Measurements from ENCODE around the gene RANBP3. TPM values are rescaled to one million over a fixed set of nuclear protein-coding genes. Genes with fewer than 3 reads are reported as not detected.

RANBP3 gene
- total RNA-seq, 2 donors from 2014 or later = 52.1 to 62.7 TPM

DNA sequence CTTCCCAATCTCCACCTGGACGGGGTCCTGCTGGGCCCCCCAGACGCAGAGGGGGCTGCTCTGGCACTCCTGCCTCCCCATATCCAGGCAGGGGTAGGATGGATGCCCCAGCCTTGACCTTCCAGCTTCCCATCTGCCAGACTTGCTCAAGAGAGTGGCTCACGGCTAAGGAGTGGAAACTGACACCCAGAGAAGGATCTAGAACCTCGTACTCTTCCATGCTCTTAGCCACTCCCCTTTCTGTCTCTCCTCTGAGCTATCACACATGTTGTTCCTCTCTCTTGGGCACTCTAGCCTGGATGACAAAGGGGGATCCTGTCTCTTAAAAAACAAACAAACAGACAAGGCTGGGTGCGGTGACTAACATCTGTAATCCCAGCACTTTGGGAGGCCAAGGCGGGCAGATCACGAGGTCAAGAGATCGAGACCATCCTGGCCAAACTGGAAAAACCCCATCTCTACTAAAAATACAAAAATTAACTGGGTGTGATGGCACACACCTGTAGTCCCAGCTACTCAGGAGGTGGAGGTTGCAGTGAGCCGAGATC is 95.4 kb downstream of the RANBP3 start:
- Histone ChIP-seq H3K4me3 (no peak overlapping the region), H3K9me3 (no peaks in the 10 kb centered on the region), H3K36me3 (no peaks in the 10 kb centered on the region), H3K9ac (ENCODE audit: low read depth in 2 of 2, low read length in 2 of 2) (no peak overlapping the region), H3K4me1 (no peaks in the 10 kb centered on the region), H3K27me3 (no peaks in the 10 kb centered on the region), H3K27ac (no peak overlapping the region)
- no peak for TF ChIP-seq CTCF (IDR thresholded peaks at IDR 0.05)
- no peak for DNase-seq
- intact Hi-C loops (cut with DNase I) = no loop called here

- TF ChIP-seq CTCF (IDR thresholded peaks at IDR 0.05) = no peak
- DNase-seq = no peak
- no peaks in the 10 kb centered on the region for H3K9me3 ChIP-seq
- H3K27me3 ChIP-seq = no peaks in the 10 kb centered on the region
- no peak overlapping the region for H3K9ac ChIP-seq (ENCODE audit: low read depth in 2 of 2, low read length in 2 of 2)
- H3K36me3 ChIP-seq = no peaks in the 10 kb centered on the region
- no peak overlapping the region for H3K27ac ChIP-seq
- no peak overlapping the region for H3K4me3 ChIP-seq
- intact Hi-C loops (cut with DNase I) = no loop called here
- no peaks in the 10 kb centered on the region for H3K4me1 ChIP-seq
These were observed 96.2 kb downstream of the RANBP3 start for GRCh38 chr19:5881543-5882299.

DNA sequence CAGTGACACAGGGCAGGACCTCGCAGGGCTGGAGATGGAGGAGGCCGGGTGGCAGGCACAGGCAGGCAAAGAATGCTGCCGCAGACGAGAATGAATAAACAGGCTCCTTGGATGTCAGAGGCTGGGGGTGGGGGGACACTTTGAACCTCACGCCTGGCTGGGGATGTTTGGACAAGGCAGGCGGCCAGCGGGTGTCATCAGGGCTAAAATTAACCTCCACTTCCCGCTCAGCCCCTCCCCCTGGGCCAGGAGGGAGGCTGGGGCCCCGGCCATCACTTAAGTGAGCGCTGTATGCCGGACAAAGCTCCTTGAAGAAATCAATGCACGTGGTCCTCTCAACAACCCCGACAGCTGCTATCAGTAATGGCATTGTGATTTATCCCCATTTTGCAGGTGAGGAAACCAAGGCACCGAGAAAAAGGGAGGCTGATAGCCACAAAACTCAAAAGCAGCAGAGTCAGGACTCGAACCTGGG is 97.3 kb downstream of the RANBP3 start:
- Histone ChIP-seq H3K4me1 (no peaks in the 10 kb centered on the region), H3K27me3 (no peaks in the 10 kb centered on the region), H3K27ac (no peak overlapping the region), H3K9ac (ENCODE audit: low read depth in 2 of 2, low read length in 2 of 2) (no peak overlapping the region), H3K4me3 (no peak overlapping the region), H3K9me3 (no peaks in the 10 kb centered on the region), H3K36me3 (no peaks in the 10 kb centered on the region)
- DNase-seq = peak; percentile 44
- intact Hi-C loops (cut with DNase I) = no loop called here
- TF ChIP-seq CTCF (IDR thresholded peaks at IDR 0.05) = no peak

DNA sequence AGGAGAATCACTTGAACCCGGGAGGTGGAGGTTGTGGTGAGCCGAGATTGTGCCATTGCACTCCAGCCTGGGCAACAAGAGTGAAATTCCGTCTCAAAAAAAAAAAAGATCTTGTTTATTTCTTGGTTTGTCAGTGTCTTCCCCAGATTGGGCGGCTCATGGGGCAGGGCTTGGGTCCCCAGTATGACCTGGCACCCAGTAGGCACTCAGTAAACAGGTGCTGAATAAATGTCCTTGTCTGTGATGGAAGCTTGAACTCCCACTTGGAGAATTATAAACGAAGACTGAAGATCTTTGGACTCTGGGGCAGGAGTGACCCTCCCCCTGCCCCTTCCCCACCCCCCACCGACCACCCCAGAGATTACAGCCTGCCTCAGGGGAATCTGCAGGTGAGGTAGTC is 97.7 kb downstream of the RANBP3 start:
- Histone ChIP-seq H3K36me3 (no peaks in the 10 kb centered on the region), H3K9ac (ENCODE audit: low read depth in 2 of 2, low read length in 2 of 2) (peak overlapping the region in 1 of 2 donors; percentile 12), H3K27ac (no peak overlapping the region), H3K9me3 (no peaks in the 10 kb centered on the region), H3K4me1 (no peaks in the 10 kb centered on the region), H3K4me3 (no peak overlapping the region), H3K27me3 (no peaks in the 10 kb centered on the region)
- DNase-seq = no peak
- intact Hi-C loops (cut with DNase I) = no loop called here
- TF ChIP-seq CTCF (IDR thresholded peaks at IDR 0.05) = no peak

DNA sequence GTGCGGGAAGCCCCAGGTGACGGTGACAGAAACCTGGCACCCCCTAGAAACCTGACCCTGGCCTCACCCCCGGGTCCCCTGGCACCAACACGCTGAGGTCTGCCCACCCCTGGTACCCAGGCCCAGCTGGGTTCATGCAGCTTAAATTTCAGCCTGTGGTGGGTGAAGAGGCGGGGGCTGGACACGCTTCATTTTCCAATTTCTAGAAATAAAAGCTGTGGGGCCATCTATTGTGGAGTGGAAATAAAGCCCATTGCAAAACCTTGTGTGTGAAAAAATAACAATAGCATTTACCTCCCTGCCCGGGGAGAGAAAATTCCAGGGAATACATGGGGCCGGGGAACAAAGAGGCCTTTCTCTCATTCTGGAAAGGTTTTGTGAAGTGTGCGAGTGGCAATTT is 100.1 kb downstream of the RANBP3 start:
- Histone ChIP-seq H3K9me3 (no peaks in the 10 kb centered on the region), H3K4me3 (no peak overlapping the region), H3K36me3 (no peaks in the 10 kb centered on the region), H3K9ac (ENCODE audit: low read depth in 2 of 2, low read length in 2 of 2) (no peak overlapping the region), H3K4me1 (no peaks in the 10 kb centered on the region), H3K27me3 (no peaks in the 10 kb centered on the region), H3K27ac (no peak overlapping the region)
- no peak for TF ChIP-seq CTCF (IDR thresholded peaks at IDR 0.05)
- DNase-seq = no peak
- intact Hi-C loops (cut with DNase I) = no loop called here
